Uterus (tissue), 4 donors: ENCODE data around the gene ARSA. TPM values are rescaled to one million over a fixed set of nuclear protein-coding genes. Genes with fewer than 3 reads are reported as not detected.
"Not testable (repeated sequence)": the region's sequence is repeated elsewhere in the genome, so short reads cannot be mapped to it uniquely, and the experiment has no call there.

Experiments used
- DNase-seq, 2 donors: peaks; one replicate each; pipeline ENCODE4 v3.0.0-alpha.2; 2019 to 2020
- H3K27ac ChIP-seq, 2 donors: fragments of 200-600 bp; sonication (generic); 1 replicate in 1 of 2; 2 replicates in 1 of 2; pipeline ENCODE4 v1.5.1; 2016 to 2018
- H3K27me3 ChIP-seq, 2 donors: fragments of 200-600 bp; sonication (generic); one replicate each; pipeline ENCODE4 v1.5.1; 2018 to 2019; ENCODE audit warnings: control low read depth in 1 of 2
- H3K36me3 ChIP-seq, 2 donors: fragments of 200-600 bp; sonication (generic); one replicate each; pipeline ENCODE4 v1.5.1; 2019; ENCODE audit warnings: control low read depth in 1 of 2
- H3K4me1 ChIP-seq, 2 donors: fragments of 200-600 bp; sonication (generic); one replicate each; pipeline ENCODE4 v1.5.1; 2018 to 2019; ENCODE audit warnings: control low read depth in 1 of 2
- H3K4me3 ChIP-seq, 2 donors: fragments of 200-600 bp; sonication (generic); 1 replicate in 1 of 2; 2 replicates in 1 of 2; pipeline ENCODE4 v1.5.1; 2018 to 2019; ENCODE audit warnings: mild to moderate bottlenecking in 1 of 2
- H3K9me3 ChIP-seq, 2 donors: fragments of 200-600 bp; sonication (generic); one replicate each; pipeline ENCODE4 v1.5.1; 2019; ENCODE audit warnings: control low read depth in 1 of 2
- CTCF ChIP-seq, 4 experiments: fragments of 200-600 bp in 2 of 4; fragments of 450-650 bp in 2 of 4; sonication (generic) in 2 of 4; IDR thresholded peaks; one replicate each; pipeline ENCODE4 v1.5.1; 2016 to 2019; ENCODE audit warnings: antibody characterized with exemption in 4 of 4, mild to moderate bottlenecking in 2 of 4, moderate library complexity in 1 of 4
- POLR2A ChIP-seq, 2 donors: fragments of 450-650 bp; IDR thresholded peaks; one replicate each; pipeline ENCODE4 v1.6.1; 2016; ENCODE audit warnings: antibody characterized with exemption in 2 of 2, mild to moderate bottlenecking in 1 of 2, moderate library complexity in 1 of 2
- intact Hi-C: fragments of 100-400 bp; cut with DNase I; formaldehyde crosslinking; loops from one replicate; pipeline ENCODE4 v1.15.1; 2023; ENCODE audit warnings: low total_unique reads
- total RNA-seq, 4 donors: library from RNA; depleted of rRNA in 3 of 4; stranded (reverse); fragments of >200 nt in 3 of 4; gene quantifications; one replicate each; pipeline versions ENCODE4 v1.1.0 to v1.2.4, GENCODE V29; 2014 to 2023
- donor health status: DM: yes; HTN: yes; CAD: no.

Gene ARSA
- total RNA-seq, 4 donors from 2014 or later, result 5.3 to 41.6 (median 10.6) TPM

GRCh38 chr22:50653256-50653655, 25.3 kb upstream of the ARSA start:
- Histone ChIP-seq H3K27me3 (no peaks in the 10 kb centered on the region), H3K9me3 (no peaks in the 10 kb centered on the region), H3K36me3 (no peaks in the 10 kb centered on the region), H3K27ac (no peak overlapping the region), H3K4me3 (no peak overlapping the region), H3K4me1 (no peaks in the 10 kb centered on the region)
- no peak for TF ChIP-seq CTCF (IDR thresholded peaks at IDR 0.05)
- TF ChIP-seq POLR2A (IDR thresholded peaks at IDR 0.05), result no peak
- intact Hi-C loops, result no loop called here
- DNase-seq, result no peak

- DNase-seq, H3K9me3 ChIP-seq, H3K4me3 ChIP-seq, H3K27ac ChIP-seq, intact Hi-C loops, H3K4me1 ChIP-seq, H3K36me3 ChIP-seq: not testable (repeated sequence)
- H3K27me3 ChIP-seq, result peaks cover 0 to 21% of the 10 kb centered on the region in 2 donors
Measured at GRCh38 chr22:50643821-50644101, 15.8 kb upstream of the ARSA start.

- H3K4me3 ChIP-seq, H3K4me1 ChIP-seq, H3K36me3 ChIP-seq, H3K27ac ChIP-seq, DNase-seq, H3K9me3 ChIP-seq, intact Hi-C loops: not testable (repeated sequence)
- peaks cover 0 to 21% of the 10 kb centered on the region in 2 donors for H3K27me3 ChIP-seq
Measured at GRCh38 chr22:50643021-50643820, 15.3 kb upstream of the ARSA start.

- Histone ChIP-seq H3K9me3 (no peaks in the 10 kb centered on the region), H3K4me3 (no peak overlapping the region), H3K27me3 (peaks cover 0 to 16% of the 10 kb centered on the region in 2 donors), H3K27ac (peak overlapping the region in 1 of 2 donors; percentile 44), H3K36me3 (no peaks in the 10 kb centered on the region), H3K4me1 (no peaks in the 10 kb centered on the region)
- peak in 1 of 2 donors; percentile 32 for DNase-seq
- TF ChIP-seq CTCF (IDR thresholded peaks at IDR 0.05) (peak; percentile 16 to 51 (median 24)), POLR2A (IDR thresholded peaks at IDR 0.05) (no peak)
- intact Hi-C loops, result no loop called here
Measured at GRCh38 chr22:50641696-50642607, 14.0 kb upstream of the ARSA start.

DNA sequence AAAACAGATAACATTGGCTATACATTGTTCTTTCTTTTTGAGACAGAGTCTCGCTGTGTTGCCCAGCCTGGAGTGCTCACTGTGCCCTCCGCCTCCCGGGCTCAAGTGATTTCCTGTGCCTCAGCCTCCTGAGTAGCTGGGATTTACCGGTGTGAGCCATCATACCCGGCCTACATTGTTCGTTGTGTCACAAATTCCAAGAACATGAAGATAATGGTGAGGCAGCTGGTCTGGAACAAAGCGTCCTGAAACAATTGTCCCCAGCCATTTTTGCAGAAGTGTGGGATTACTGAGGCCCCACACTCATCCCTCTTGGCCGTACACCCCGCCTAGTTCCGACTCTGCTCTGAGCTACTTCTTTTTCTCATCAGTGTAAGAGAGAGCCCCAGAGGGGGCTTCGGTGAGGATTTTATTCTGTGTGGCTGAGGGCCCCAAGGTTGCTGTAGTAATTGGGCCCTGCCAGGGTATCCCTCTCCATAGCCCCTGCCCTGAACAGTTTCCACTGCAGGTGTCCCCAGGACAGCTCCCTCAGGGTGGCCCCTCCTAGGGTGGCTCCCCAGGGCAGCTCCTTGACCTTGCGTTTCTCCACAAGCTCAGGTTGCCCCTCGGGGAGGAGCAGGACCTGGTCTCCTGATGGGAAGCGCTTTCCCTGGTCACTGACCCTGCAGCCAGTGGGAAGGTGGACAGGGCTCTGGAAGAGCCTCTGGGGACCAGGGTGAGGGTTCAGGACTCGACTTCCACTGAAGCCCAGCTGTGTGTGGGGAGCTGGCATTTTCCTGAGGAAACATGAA, 13.1 kb upstream of the ARSA start:
- intact Hi-C loops, result no loop called here
- Histone ChIP-seq H3K36me3 (no peaks in the 10 kb centered on the region), H3K4me3 (no peak overlapping the region), H3K27me3 (peaks cover 0 to 16% of the 10 kb centered on the region in 2 donors), H3K9me3 (no peaks in the 10 kb centered on the region), H3K4me1 (no peaks in the 10 kb centered on the region), H3K27ac (peak overlapping the region in 1 of 2 donors; percentile 44)
- DNase-seq, result no peak
- no peak for TF ChIP-seq POLR2A (IDR thresholded peaks at IDR 0.05)
- no peak for TF ChIP-seq CTCF (IDR thresholded peaks at IDR 0.05)

- H3K27me3 ChIP-seq, result peaks cover 0 to 10% of the 10 kb centered on the region in 2 donors
- intact Hi-C loops, result not testable (repeated sequence)
Measured at GRCh38 chr22:50640296-50640695, 12.3 kb upstream of the ARSA start.

More at GRCh38 chr22:50640296-50640695, 12.3 kb upstream of the ARSA start:
- not testable (repeated sequence) for H3K4me1 ChIP-seq, DNase-seq, H3K9me3 ChIP-seq, H3K4me3 ChIP-seq, H3K36me3 ChIP-seq, H3K27ac ChIP-seq
